GM12878 (cell line): ENCODE data around the gene F13A1. TPM values are rescaled to one million over a fixed set of nuclear protein-coding genes. Genes with fewer than 3 reads are reported as not detected.

ENCODE experiments used
- BMI1 ChIP-seq: fragments of 450-650 bp; IDR thresholded peaks from 2 replicates; pipeline ENCODE4 v1.6.1; 2016; ENCODE audit warnings: mild to moderate bottlenecking, moderate library complexity, borderline replicate concordance
- EED ChIP-seq: sonication (generic); IDR thresholded peaks from 2 replicates; pipeline ENCODE4 v1.6.1; 2016; ENCODE audit warnings: antibody characterized with exemption, low read depth
- KDM1A ChIP-seq: fragments of 200-600 bp; sonication (generic); IDR thresholded peaks from 2 replicates; pipeline ENCODE4 v1.6.1; 2016; ENCODE audit warnings: borderline replicate concordance
- MXI1 ChIP-seq: fragments of 150-350 bp; IDR thresholded peaks from 2 replicates; pipeline ENCODE4 v1.6.1; 2011; ENCODE audit warnings: low read depth, mild to moderate bottlenecking, inconsistent platforms, low read length, improper control_type of control experiment
- POLR2A ChIP-seq: IDR thresholded peaks from 2 replicates; pipeline ENCODE4 v1.6.1; 2011; ENCODE audit warnings: low read depth, mild to moderate bottlenecking, low read length
- RUNX3 ChIP-seq: IDR thresholded peaks from 2 replicates; pipeline ENCODE4 v1.6.1; 2012; ENCODE audit warnings: low read length, inconsistent platforms
- STAT3 ChIP-seq: IDR thresholded peaks from 2 replicates; pipeline ENCODE4 v1.6.1; 2011; ENCODE audit warnings: low read depth, low read length, improper control_type of control experiment
- SUPT20H ChIP-seq: IDR thresholded peaks from 2 replicates; pipeline ENCODE4 v1.6.1; 2011; ENCODE audit warnings: low read depth, mild to moderate bottlenecking, low read length, moderate library complexity, borderline replicate concordance; ENCODE audit not compliant: control insufficient read depth
- TAF1 ChIP-seq: IDR thresholded peaks from 2 replicates; pipeline ENCODE4 v1.6.1; 2011; ENCODE audit warnings: mild to moderate bottlenecking, low read depth, low read length, borderline replicate concordance
- TCF7 ChIP-seq: IDR thresholded peaks from 2 replicates; pipeline ENCODE4 v1.6.1; 2014; ENCODE audit warnings: antibody characterized with exemption, borderline replicate concordance
- ZNF384 ChIP-seq: IDR thresholded peaks from 2 replicates; pipeline ENCODE4 v1.6.1; 2012; ENCODE audit warnings: low read depth, mild to moderate bottlenecking, low read length, improper control_type of control experiment, borderline replicate concordance
- polyA plus RNA-seq, 11 experiments: library from polyadenylated mRNA; depleted of rRNA in 4 of 11; unstranded in 6 of 11; stranded (reverse) in 5 of 11; fragments of >200 nt; fragmentation: Nextera tagmentation in 4 of 11; fragmentation: Illumina TruSeq in 1 of 11; extraction: Ambion mirVana in 4 of 11; extraction: Trizol in 1 of 11; gene quantifications; 1 replicate in 1 of 11; 2 replicates in 10 of 11; pipeline versions ENCODE4 v1.2.1 to v1.2.3, GENCODE V29; 2011 to 2016; ENCODE audit warnings: inconsistent platforms in 2 of 11, missing spikeins in 2 of 11, low read depth in 1 of 11
- total RNA-seq, 4 experiments: library from RNA; depleted of rRNA in 3 of 4; stranded (reverse); fragments of >200 nt in 3 of 4; fragmentation: Illumina TruSeq in 1 of 4; extraction: Trizol in 1 of 4; gene quantifications; 2 replicates each; pipeline versions ENCODE4 v1.2.1 to v1.2.3, GENCODE V29; 2013 to 2021
- TF ChIP-seq, protein P1 (sequence below): IDR thresholded peaks from 2 replicates; pipeline ENCODE4 v1.6.1; 2012; ENCODE audit warnings: improper control_type of control experiment, low read depth, low read length; ENCODE audit not compliant: insufficient replicate concordance
- TF ChIP-seq, protein P2 (sequence below): fragments of 450-650 bp; IDR thresholded peaks from 2 replicates; pipeline ENCODE4 v1.6.1; 2014; ENCODE audit warnings: mild to moderate bottlenecking
- TF ChIP-seq, protein P3 (sequence below): fragments of 450-650 bp; conservative IDR thresholded peaks from 2 replicates; pipeline ENCODE4 v1.6.1; 2017; ENCODE audit warnings: mild to moderate bottlenecking, moderate library complexity
- TF ChIP-seq, protein P4 (sequence below): fragments of 450-650 bp; IDR thresholded peaks from 2 replicates; pipeline ENCODE4 v1.6.1; 2017; ENCODE audit warnings: mild to moderate bottlenecking, moderate library complexity

Gene F13A1
- total and polyA plus RNA-seq, 10 of the 15 experiments (the other 5 are each of a cell fraction or from before 2014, with no cell fraction given), result 0.48 to 1.8 (median 1.0) TPM

DNA sequence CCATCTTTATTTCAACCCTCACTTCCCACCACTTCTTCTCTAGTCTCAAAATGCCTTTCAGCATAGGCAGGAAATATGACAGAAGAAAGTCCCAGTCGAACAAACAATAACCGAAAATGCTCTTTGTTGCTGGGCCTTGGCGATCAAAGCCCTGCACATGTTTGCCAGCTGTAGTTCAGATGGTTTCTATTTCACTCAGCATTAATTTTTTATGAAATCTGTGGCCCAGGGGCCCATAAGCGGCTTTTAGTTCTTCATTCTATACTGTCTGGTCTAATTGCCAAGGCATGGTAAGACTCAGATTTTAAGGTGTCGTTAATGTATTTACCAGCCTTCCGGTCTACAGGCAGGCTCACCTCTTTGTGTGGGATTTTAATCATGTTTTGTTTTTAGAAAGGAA is 10.9 kb upstream of the F13A1 start (continued):
- TF ChIP-seq, protein P1, sequence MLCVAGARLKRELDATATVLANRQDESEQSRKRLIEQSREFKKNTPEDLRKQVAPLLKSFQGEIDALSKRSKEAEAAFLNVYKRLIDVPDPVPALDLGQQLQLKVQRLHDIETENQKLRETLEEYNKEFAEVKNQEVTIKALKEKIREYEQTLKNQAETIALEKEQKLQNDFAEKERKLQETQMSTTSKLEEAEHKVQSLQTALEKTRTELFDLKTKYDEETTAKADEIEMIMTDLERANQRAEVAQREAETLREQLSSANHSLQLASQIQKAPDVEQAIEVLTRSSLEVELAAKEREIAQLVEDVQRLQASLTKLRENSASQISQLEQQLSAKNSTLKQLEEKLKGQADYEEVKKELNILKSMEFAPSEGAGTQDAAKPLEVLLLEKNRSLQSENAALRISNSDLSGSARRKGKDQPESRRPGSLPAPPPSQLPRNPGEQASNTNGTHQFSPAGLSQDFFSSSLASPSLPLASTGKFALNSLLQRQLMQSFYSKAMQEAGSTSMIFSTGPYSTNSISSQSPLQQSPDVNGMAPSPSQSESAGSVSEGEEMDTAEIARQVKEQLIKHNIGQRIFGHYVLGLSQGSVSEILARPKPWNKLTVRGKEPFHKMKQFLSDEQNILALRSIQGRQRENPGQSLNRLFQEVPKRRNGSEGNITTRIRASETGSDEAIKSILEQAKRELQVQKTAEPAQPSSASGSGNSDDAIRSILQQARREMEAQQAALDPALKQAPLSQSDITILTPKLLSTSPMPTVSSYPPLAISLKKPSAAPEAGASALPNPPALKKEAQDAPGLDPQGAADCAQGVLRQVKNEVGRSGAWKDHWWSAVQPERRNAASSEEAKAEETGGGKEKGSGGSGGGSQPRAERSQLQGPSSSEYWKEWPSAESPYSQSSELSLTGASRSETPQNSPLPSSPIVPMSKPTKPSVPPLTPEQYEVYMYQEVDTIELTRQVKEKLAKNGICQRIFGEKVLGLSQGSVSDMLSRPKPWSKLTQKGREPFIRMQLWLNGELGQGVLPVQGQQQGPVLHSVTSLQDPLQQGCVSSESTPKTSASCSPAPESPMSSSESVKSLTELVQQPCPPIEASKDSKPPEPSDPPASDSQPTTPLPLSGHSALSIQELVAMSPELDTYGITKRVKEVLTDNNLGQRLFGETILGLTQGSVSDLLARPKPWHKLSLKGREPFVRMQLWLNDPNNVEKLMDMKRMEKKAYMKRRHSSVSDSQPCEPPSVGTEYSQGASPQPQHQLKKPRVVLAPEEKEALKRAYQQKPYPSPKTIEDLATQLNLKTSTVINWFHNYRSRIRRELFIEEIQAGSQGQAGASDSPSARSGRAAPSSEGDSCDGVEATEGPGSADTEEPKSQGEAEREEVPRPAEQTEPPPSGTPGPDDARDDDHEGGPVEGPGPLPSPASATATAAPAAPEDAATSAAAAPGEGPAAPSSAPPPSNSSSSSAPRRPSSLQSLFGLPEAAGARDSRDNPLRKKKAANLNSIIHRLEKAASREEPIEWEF, result peak; percentile 96
- peak; percentile 95 for TF ChIP-seq TCF7
- TF ChIP-seq, protein P2, sequence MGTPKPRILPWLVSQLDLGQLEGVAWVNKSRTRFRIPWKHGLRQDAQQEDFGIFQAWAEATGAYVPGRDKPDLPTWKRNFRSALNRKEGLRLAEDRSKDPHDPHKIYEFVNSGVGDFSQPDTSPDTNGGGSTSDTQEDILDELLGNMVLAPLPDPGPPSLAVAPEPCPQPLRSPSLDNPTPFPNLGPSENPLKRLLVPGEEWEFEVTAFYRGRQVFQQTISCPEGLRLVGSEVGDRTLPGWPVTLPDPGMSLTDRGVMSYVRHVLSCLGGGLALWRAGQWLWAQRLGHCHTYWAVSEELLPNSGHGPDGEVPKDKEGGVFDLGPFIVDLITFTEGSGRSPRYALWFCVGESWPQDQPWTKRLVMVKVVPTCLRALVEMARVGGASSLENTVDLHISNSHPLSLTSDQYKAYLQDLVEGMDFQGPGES, result no peak
- no peak for TF ChIP-seq SUPT20H
- peak; percentile 73 for TF ChIP-seq EED
- TF ChIP-seq ZNF384, result peak; percentile 84
- TF ChIP-seq BMI1, result peak; percentile 66; the same call in 1 of the 2 replicates
- TF ChIP-seq, protein P3, sequence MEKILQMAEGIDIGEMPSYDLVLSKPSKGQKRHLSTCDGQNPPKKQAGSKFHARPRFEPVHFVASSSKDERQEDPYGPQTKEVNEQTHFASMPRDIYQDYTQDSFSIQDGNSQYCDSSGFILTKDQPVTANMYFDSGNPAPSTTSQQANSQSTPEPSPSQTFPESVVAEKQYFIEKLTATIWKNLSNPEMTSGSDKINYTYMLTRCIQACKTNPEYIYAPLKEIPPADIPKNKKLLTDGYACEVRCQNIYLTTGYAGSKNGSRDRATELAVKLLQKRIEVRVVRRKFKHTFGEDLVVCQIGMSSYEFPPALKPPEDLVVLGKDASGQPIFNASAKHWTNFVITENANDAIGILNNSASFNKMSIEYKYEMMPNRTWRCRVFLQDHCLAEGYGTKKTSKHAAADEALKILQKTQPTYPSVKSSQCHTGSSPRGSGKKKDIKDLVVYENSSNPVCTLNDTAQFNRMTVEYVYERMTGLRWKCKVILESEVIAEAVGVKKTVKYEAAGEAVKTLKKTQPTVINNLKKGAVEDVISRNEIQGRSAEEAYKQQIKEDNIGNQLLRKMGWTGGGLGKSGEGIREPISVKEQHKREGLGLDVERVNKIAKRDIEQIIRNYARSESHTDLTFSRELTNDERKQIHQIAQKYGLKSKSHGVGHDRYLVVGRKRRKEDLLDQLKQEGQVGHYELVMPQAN, result peak; percentile 44
- peak; percentile 94; the same call in 1 of the 2 replicates for TF ChIP-seq MXI1
- TF ChIP-seq POLR2A, result no peak
- TF ChIP-seq, protein P4, sequence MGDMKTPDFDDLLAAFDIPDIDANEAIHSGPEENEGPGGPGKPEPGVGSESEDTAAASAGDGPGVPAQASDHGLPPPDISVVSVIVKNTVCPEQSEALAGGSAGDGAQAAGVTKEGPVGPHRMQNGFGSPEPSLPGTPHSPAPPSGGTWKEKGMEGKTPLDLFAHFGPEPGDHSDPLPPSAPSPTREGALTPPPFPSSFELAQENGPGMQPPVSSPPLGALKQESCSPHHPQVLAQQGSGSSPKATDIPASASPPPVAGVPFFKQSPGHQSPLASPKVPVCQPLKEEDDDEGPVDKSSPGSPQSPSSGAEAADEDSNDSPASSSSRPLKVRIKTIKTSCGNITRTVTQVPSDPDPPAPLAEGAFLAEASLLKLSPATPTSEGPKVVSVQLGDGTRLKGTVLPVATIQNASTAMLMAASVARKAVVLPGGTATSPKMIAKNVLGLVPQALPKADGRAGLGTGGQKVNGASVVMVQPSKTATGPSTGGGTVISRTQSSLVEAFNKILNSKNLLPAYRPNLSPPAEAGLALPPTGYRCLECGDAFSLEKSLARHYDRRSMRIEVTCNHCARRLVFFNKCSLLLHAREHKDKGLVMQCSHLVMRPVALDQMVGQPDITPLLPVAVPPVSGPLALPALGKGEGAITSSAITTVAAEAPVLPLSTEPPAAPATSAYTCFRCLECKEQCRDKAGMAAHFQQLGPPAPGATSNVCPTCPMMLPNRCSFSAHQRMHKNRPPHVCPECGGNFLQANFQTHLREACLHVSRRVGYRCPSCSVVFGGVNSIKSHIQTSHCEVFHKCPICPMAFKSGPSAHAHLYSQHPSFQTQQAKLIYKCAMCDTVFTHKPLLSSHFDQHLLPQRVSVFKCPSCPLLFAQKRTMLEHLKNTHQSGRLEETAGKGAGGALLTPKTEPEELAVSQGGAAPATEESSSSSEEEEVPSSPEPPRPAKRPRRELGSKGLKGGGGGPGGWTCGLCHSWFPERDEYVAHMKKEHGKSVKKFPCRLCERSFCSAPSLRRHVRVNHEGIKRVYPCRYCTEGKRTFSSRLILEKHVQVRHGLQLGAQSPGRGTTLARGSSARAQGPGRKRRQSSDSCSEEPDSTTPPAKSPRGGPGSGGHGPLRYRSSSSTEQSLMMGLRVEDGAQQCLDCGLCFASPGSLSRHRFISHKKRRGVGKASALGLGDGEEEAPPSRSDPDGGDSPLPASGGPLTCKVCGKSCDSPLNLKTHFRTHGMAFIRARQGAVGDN, result peak; percentile 88
- TF ChIP-seq STAT3, result 0 out of 2 replicates have a peak, but pooled peaks have one; percentile 44
- peak; percentile 25; the same call in 1 of the 2 replicates for TF ChIP-seq TAF1
- TF ChIP-seq KDM1A, result no peak
- peak; percentile 94 for TF ChIP-seq RUNX3
